Measurements from ENCODE around the gene TMEM89.

Gene TMEM89, protein sequence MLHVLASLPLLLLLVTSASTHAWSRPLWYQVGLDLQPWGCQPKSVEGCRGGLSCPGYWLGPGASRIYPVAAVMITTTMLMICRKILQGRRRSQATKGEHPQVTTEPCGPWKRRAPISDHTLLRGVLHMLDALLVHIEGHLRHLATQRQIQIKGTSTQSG

DNA sequence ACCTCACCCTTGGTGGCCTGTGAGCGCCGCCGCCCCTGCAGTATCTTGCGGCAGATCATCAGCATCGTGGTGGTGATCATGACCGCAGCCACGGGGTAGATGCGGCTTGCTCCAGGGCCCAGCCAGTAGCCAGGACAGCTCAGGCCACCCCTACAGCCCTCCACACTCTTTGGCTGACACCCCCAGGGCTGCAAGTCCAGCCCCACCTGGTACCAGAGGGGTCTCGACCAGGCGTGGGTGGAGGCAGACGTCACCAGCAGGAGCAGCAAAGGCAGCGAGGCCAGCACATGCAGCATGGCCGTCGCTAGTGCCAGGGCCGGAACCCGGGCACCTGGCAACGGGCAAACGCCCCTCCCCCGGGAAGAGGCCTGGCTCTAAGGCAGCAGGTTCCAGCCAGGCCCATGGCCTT is at the start of gene TMEM89:
Gene TMEM89 (minus strand): TSS at position 309 of the 409 bp plus-strand sequence. CDS start 13 bp downstream, at position 296.
- TF ChIP-seq FOXP2 (optimal IDR thresholded peaks at IDR 0.05; ENCODE audit: control extremely low read depth, extremely low read length, insufficient read depth) (no peak), EZH2 (IDR thresholded peaks at IDR 0.05) (no peak), POLR2AphosphoS5 (IDR thresholded peaks at IDR 0.05; ENCODE audit: borderline replicate concordance, low read depth, low read length) (no peak)

DNA sequence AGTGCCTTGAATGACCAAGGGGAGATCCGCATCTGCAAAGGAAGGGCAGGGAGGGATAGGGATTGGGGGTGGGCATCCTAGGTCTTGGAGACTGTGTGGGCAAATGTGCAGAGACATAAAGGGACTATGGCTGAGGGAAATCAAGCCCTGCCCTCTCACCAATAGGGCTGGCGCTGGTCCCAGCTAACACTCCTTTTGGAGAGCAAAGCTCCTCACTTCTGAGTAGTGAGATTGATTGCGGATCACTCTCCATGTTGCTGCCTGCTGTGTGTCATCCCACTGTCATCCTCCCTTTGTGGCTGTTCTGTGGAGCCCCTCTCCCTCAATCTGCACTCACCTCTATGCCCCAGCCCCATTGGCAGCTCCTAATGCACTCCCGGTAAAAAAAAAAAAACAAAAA is 43.4 kb upstream of the TMEM89 start:
- Histone ChIP-seq H3K36me3 (ENCODE audit: insufficient read depth, low read length) (no peaks in the 10 kb centered on the region), H3K9me3 (ENCODE audit: low read depth, low read length) (no peaks in the 10 kb centered on the region), H3K27ac (no peak overlapping the region), H3K9ac (ENCODE audit: insufficient read length) (no peak overlapping the region), H3K4me3 (no peak overlapping the region)
- DNase-seq (ENCODE audit: low read depth, low spot score), result no peak
- no peak for TF ChIP-seq POLR2AphosphoS5 (IDR thresholded peaks at IDR 0.05; ENCODE audit: borderline replicate concordance, low read depth, low read length)
- no peak for TF ChIP-seq FOXP2 (optimal IDR thresholded peaks at IDR 0.05; ENCODE audit: control extremely low read depth, extremely low read length, insufficient read depth)
- TF ChIP-seq EZH2 (IDR thresholded peaks at IDR 0.05), result no peak

More for the DNA sequence above, at the start of gene TMEM89:
- H3K4me3 ChIP-seq, result no peak within 1 kb of the TSS
- H3K36me3 ChIP-seq (ENCODE audit: insufficient read depth, low read length), result no peaks in the 10 kb centered on the region
- H3K27ac ChIP-seq, result no peak within 1 kb of the TSS
- no peak within 1 kb of the TSS for H3K9ac ChIP-seq (ENCODE audit: insufficient read length)
- no peak for DNase-seq (ENCODE audit: low read depth, low spot score)
- no peaks in the 10 kb centered on the region for H3K9me3 ChIP-seq (ENCODE audit: low read depth, low read length)

DNA sequence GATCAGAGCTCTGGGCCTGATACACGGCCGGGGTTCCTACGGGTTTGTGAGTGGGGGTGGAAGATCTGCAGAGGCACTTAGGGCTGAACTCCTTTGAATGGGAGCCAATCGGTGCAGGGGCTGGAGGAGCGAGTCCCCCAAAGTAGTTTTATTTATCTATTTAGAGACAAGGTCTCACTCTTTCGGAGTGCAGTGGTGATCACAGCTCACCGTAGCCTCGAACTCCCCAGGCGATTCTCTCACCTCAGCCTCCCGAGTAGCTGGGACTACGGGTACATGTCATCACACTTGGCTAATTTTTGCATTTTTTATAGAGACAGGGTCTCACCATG is 42.7 kb upstream of the TMEM89 start:
- Histone ChIP-seq H3K9ac (ENCODE audit: insufficient read length) (no peak overlapping the region), H3K9me3 (ENCODE audit: low read depth, low read length) (no peaks in the 10 kb centered on the region), H3K36me3 (ENCODE audit: insufficient read depth, low read length) (no peaks in the 10 kb centered on the region), H3K27ac (no peak overlapping the region), H3K4me3 (peak overlapping the region; percentile 83)
- TF ChIP-seq EZH2 (IDR thresholded peaks at IDR 0.05) (no peak), POLR2AphosphoS5 (IDR thresholded peaks at IDR 0.05; ENCODE audit: borderline replicate concordance, low read depth, low read length) (no peak), FOXP2 (optimal IDR thresholded peaks at IDR 0.05; ENCODE audit: control extremely low read depth, extremely low read length, insufficient read depth) (no peak)
- DNase-seq (ENCODE audit: low read depth, low spot score), result no peak

DNA sequence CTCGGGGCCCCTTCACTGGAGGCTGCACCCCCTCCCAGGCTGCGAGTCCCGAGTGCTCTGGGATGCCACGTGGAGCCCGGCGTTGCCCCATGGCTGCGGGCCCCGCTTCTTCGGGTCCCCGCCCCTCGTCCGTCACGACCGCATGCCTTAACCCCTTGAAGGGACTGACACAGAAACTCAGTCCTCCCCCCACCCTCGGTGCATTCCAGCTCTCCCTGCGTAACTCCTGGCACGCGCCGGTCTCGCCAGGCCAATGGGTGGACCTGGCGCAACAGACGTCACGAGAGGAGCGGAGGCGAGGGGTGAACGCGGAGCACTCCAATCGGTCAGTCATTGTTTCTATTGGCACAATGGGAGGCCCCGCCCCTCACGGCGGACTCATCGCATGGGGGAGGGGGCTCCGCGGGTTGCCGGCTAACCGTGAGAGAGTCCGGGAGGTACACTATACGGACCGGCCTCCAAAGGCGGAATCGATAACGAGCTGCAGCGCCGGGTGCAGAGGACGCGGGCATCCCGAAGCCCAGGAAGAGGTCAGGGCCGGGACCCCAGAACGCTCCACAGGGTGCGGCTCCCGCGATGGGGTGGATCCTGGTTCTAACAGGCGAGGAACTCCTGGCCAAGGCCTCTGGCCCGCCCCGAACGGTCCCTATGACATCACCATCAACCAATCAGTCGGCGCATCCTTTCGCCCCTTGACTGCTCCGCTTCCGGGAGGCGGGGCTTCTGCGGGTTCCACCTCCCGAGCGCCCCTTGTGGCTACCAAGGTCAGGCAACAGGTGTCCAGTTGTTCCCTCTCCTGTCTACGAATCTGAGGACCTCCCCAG is 42.1 kb upstream of the TMEM89 start:
- Histone ChIP-seq H3K4me3 (peak overlapping the region; percentile 83), H3K27ac (peak overlapping the region; percentile 68), H3K9ac (ENCODE audit: insufficient read length) (peak overlapping the region; percentile 77), H3K36me3 (ENCODE audit: insufficient read depth, low read length) (no peaks in the 10 kb centered on the region), H3K9me3 (ENCODE audit: low read depth, low read length) (no peaks in the 10 kb centered on the region)
- DNase-seq (ENCODE audit: low read depth, low spot score), result peak; percentile 69
- TF ChIP-seq EZH2 (IDR thresholded peaks at IDR 0.05) (no peak), POLR2AphosphoS5 (IDR thresholded peaks at IDR 0.05; ENCODE audit: borderline replicate concordance, low read depth, low read length) (peak; percentile 51; the same call in 1 of the 2 replicates)

DNA sequence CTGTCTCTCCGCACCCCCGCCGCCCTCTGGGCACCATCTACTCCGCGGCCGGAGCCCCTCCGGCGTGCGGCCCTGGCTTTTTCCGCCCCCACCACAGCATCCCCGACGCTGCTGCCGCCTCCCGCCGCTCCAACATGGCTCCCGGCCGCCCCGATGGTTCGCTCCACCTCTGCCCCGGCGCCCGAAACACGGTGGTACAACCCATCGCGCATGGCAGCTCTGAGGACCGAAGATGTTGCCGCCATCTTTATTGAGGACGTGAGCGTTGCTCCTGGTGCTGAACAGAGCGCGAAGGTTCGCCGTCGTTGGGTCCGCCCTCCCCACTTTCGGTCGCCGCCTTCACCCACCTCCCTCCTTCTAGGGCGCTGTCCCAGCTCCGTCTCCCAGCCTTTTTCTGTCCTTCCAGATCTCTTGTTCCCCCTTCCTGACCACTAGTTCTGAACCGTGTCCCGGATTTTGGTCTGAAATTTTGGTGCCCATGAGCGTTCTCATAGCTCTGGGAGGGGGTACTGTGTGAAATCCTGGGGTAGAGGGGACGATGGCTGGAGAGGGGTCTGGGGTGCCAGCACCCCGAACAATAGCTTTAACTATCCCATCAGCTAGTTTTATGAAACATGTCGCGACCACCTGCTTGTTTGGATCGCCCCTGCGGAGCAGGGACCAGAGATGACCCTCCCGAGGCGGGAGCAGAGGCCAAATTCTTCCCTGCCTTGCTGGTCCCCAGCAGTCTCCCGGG is 41.4 kb upstream of the TMEM89 start, which contains the start of gene CELSR3:
Gene CELSR3 (minus strand): TSS at position 134 of the 736 bp plus-strand sequence. CDS start 252 bp downstream, outside the sequence.
- H3K27ac ChIP-seq, result peak within 1 kb of the TSS; percentile 68
- DNase-seq (ENCODE audit: low read depth, low spot score), result peak; percentile 52
- H3K36me3 ChIP-seq (ENCODE audit: insufficient read depth, low read length), result no peaks in the 10 kb centered on the region
- H3K4me3 ChIP-seq, result peak within 1 kb of the TSS; percentile 83
- H3K9ac ChIP-seq (ENCODE audit: insufficient read length), result peak within 1 kb of the TSS; percentile 77
- no peaks in the 10 kb centered on the region for H3K9me3 ChIP-seq (ENCODE audit: low read depth, low read length)
- TF ChIP-seq POLR2AphosphoS5 (IDR thresholded peaks at IDR 0.05; ENCODE audit: borderline replicate concordance, low read depth, low read length) (peak; percentile 37; the same call in 1 of the 2 replicates), FOXP2 (optimal IDR thresholded peaks at IDR 0.05; ENCODE audit: control extremely low read depth, extremely low read length, insufficient read depth) (no peak), EZH2 (IDR thresholded peaks at IDR 0.05) (no peak)

DNA sequence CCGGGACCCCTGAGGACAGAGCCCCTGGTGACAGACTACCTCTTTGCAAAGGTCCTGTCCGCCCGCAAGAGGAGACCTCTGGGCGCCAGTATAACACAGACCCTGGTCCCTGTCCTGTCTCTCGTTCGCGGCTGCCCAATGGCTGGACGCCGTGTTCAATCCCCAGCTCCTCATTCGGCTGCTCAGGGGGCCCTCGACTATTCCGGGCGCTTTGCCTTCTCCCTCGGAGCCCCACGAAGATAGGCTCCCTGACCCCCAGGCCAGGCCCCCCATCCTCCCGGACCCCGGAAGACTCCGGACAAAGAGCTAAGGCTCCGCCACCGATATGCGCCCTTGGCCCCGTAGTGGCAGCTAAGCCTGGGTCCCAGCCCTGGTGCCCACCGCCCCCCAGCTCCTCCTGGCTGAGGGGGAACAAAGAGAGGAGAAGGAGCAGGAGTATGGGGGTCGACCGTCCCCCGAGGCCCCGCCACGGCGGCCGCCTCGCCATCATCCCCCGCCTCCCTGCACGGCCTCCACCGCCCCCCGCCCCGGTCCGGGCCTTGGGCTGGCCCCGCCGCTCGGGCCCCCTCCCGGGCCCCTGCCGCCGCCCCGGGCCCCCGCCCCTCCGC is 40.7 kb upstream of the TMEM89 start:
- Histone ChIP-seq H3K9ac (ENCODE audit: insufficient read length) (no peak overlapping the region), H3K36me3 (ENCODE audit: insufficient read depth, low read length) (no peaks in the 10 kb centered on the region)

DNA sequence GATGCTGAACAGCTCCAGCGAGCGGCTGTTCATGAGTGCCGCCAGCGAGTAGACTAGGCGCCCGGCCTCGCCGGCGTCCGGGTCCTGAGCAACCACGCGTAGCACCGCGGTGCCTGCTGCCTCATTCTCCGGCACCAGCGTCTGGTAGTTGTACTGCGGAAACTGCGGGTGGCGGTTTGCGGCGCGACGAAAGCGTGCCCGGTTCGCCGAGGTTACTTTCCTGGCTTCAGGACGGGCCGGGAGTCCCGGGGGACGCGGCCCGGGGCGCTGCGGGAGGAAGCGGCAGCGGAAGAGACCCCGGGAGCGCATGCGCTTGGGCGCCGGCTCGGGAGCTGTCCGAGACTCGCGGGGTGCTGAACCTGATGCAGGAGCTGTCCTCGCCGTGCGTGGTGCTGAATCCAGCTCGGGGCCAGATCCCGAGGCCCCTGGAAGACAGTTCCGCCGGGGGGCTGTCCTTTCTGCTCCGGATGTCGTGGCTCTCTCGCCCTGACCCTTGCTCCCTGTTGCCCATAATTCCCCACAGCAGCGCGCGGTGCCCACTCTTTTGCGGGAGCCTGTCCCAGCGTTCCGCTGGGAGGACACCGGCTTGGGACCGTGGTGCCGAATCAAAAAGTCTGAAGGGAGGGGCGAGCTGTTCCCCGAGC is 40.1 kb upstream of the TMEM89 start:
- TF ChIP-seq POLR2AphosphoS5 (IDR thresholded peaks at IDR 0.05; ENCODE audit: borderline replicate concordance, low read depth, low read length) (no peak), EZH2 (IDR thresholded peaks at IDR 0.05) (no peak), FOXP2 (optimal IDR thresholded peaks at IDR 0.05; ENCODE audit: control extremely low read depth, extremely low read length, insufficient read depth) (no peak)
- no peak for DNase-seq (ENCODE audit: low read depth, low spot score)
- H3K9me3 ChIP-seq (ENCODE audit: low read depth, low read length), result no peaks in the 10 kb centered on the region
- peak overlapping the region; percentile 71 for H3K4me3 ChIP-seq
- no peak overlapping the region for H3K27ac ChIP-seq
- no peak overlapping the region for H3K9ac ChIP-seq (ENCODE audit: insufficient read length)
- H3K36me3 ChIP-seq (ENCODE audit: insufficient read depth, low read length), result no peaks in the 10 kb centered on the region

More for the DNA sequence above, 40.7 kb upstream of the TMEM89 start:
- DNase-seq (ENCODE audit: low read depth, low spot score), result no peak
- TF ChIP-seq POLR2AphosphoS5 (IDR thresholded peaks at IDR 0.05; ENCODE audit: borderline replicate concordance, low read depth, low read length) (no peak), EZH2 (IDR thresholded peaks at IDR 0.05) (no peak), FOXP2 (optimal IDR thresholded peaks at IDR 0.05; ENCODE audit: control extremely low read depth, extremely low read length, insufficient read depth) (no peak)
- H3K9me3 ChIP-seq (ENCODE audit: low read depth, low read length), result no peaks in the 10 kb centered on the region
- H3K27ac ChIP-seq, result no peak overlapping the region
- peak overlapping the region; percentile 83; the same call in 1 of the 2 replicates for H3K4me3 ChIP-seq

All from SK-N-MC (cell line).